Mucosa of gallbladder (tissue), 1 donor: ENCODE data around the gene KATNAL1. TPM values are rescaled to one million over a fixed set of nuclear protein-coding genes. Genes with fewer than 3 reads are reported as not detected.

Experiments used
- DNase-seq: peaks from one replicate; pipeline ENCODE4 v3.0.0-alpha.2; 2020; ENCODE audit warnings: low spot score
- total RNA-seq: library from RNA; stranded (reverse); gene quantifications from one replicate; pipeline ENCODE4 v1.2.1, GENCODE V29; 2021
- donor health status: DM: no; HTN: no; CAD: no.

The KATNAL1 gene
- total RNA-seq, result 16.4 TPM

- peak; percentile 62 for DNase-seq
Measured at GRCh38 chr13:30307194-30307970, at the start of gene KATNAL1. Gene KATNAL1, minus strand, starts transcription at chr13:30307551. Its CDS starts 23,774 bp downstream, at chr13:30283777.

- DNase-seq, result no peak
Measured at GRCh38 chr13:30355839-30356238, 48.5 kb upstream of the KATNAL1 start.

GRCh38 chr13:30355384-30355699, 48.0 kb upstream of the KATNAL1 start:
- no peak for DNase-seq

GRCh38 chr13:30354493-30355383, 47.4 kb upstream of the KATNAL1 start:
- DNase-seq, result no peak

GRCh38 chr13:30353471-30354215, 46.3 kb upstream of the KATNAL1 start:
- DNase-seq, result no peak

GRCh38 chr13:30353060-30353459, 45.7 kb upstream of the KATNAL1 start:
- DNase-seq, result no peak

GRCh38 chr13:30352121-30352520, 44.8 kb upstream of the KATNAL1 start:
- DNase-seq, result no peak

GRCh38 chr13:30346789-30347167, 39.4 kb upstream of the KATNAL1 start:
- DNase-seq, result no peak

- peak; percentile 67 for DNase-seq
Measured at GRCh38 chr13:30346153-30346788, 38.9 kb upstream of the KATNAL1 start.

- no peak for DNase-seq
Measured at GRCh38 chr13:30345426-30346100, 38.2 kb upstream of the KATNAL1 start.

- DNase-seq, result peak; percentile 89
Measured at GRCh38 chr13:30341815-30342570, 34.6 kb upstream of the KATNAL1 start.

- DNase-seq, result peak; percentile 24
Measured at GRCh38 chr13:30340331-30341250, 33.2 kb upstream of the KATNAL1 start.

- no peak for DNase-seq
Measured at GRCh38 chr13:30339738-30340330, 32.5 kb upstream of the KATNAL1 start.

- DNase-seq, result no peak
Measured at GRCh38 chr13:30338952-30339351, 31.6 kb upstream of the KATNAL1 start.

- DNase-seq, result peak; percentile 45
Measured at GRCh38 chr13:30338331-30338851, 31.0 kb upstream of the KATNAL1 start.

GRCh38 chr13:30337061-30337610, 29.8 kb upstream of the KATNAL1 start:
- DNase-seq, result no peak

- DNase-seq, result peak; percentile 53
Measured at GRCh38 chr13:30334663-30335386, 27.5 kb upstream of the KATNAL1 start.

- no peak for DNase-seq
Measured at GRCh38 chr13:30333616-30334015, 26.3 kb upstream of the KATNAL1 start.
